RWPE2 (cell line): ENCODE results near the gene PIP5KL1.
A peak's percentile ranks its signal among the peaks of the same experiment; 100 is the strongest.

Experiments
- ATAC-seq: fragments of 200-7000 bp; cut with Tn5 transposase; 3 replicates; pipeline ENCODE4 v1.9.1; 2021; ENCODE audit warnings: low read depth
- DNase-seq: peaks from one replicate; pipeline ENCODE4 v3.0.0-alpha.2; 2020; ENCODE audit warnings: low spot score
- H3K27ac ChIP-seq: fragments of 450-650 bp; 2 replicates; pipeline ENCODE4 v1.5.1; 2017; ENCODE audit warnings: mild to moderate bottlenecking; ENCODE audit not compliant: poor library complexity, severe bottlenecking
- H3K27me3 ChIP-seq: fragments of 250-450 bp; sonication (Bioruptor Pico); 2 replicates; pipeline ENCODE4 v1.5.1; 2021; ENCODE audit warnings: mild to moderate bottlenecking, moderate library complexity; ENCODE audit not compliant: insufficient read depth, poor library complexity, severe bottlenecking
- H3K36me3 ChIP-seq: fragments of 250-450 bp; sonication (Bioruptor Pico); 2 replicates; pipeline ENCODE4 v1.5.1; 2020; ENCODE audit warnings: low read depth, mild to moderate bottlenecking, moderate library complexity
- H3K4me1 ChIP-seq: fragments of 250-450 bp; sonication (Bioruptor Pico); 2 replicates; pipeline ENCODE4 v1.5.1; 2021; ENCODE audit warnings: mild to moderate bottlenecking, moderate library complexity; ENCODE audit not compliant: insufficient read depth, poor library complexity, severe bottlenecking
- H3K4me3 ChIP-seq: fragments of 250-450 bp; sonication (Bioruptor Pico); 2 replicates; pipeline ENCODE4 v1.5.1; 2021; ENCODE audit warnings: mild to moderate bottlenecking, moderate library complexity; ENCODE audit not compliant: severe bottlenecking
- H3K9me3 ChIP-seq: fragments of 250-450 bp; sonication (Bioruptor Pico); 2 replicates; pipeline ENCODE4 v1.5.1; 2021; ENCODE audit warnings: mild to moderate bottlenecking, moderate library complexity; ENCODE audit not compliant: severe bottlenecking
- TF ChIP-seq, protein P1 (sequence below): fragments of 450-650 bp; IDR thresholded peaks from one replicate; pipeline ENCODE4 v1.5.1; 2017; ENCODE audit warnings: mild to moderate bottlenecking, moderate library complexity; ENCODE audit not compliant: poor library complexity, severe bottlenecking

Gene PIP5KL1

DNA sequence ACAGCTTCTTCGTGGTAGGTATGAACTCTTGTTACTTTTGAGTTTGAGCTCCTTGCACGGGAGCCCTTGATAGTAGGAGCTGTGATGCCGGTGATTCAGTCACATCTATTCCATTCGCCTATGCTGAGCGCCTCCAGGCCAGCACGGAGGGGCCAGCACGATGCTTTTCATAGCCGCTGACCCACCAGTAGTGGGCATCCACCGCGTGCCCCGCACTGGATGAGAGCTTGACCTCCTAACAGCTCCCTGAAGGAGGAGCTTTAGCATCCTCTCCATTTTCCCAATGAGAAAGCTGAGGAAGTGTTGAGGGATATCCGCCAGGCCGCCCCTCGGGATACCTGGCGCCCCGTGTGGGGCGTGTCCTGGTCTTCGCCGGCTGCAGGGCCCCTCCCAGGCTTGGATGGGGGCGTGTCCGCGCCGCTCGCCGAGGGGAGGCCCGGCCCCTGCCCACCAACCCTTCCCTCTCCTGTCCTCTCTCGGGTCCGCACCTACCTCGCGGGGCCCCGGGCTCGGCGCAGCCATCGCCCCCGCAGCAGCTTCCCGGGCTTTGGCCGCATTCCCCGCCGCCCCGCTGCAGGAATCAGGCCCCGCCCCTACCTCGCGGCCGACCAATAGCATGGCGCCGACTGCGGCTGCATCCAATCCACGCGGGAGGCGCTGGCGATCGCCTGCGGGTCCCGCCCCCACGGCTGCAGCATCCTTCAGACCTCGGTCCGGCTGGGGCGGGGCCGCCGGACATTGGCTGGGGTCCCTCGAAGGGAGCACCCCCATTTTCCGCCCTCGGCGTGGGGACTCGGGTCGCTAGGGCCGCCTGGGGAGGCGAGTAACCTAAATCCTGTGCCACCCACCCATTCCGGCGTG, at the start of gene PIP5KL1:
Gene PIP5KL1, minus strand, starts transcription at position 547 of the 861 bp plus-strand sequence. Its CDS starts 25 bp downstream, at position 522.
- TF ChIP-seq, protein P1, sequence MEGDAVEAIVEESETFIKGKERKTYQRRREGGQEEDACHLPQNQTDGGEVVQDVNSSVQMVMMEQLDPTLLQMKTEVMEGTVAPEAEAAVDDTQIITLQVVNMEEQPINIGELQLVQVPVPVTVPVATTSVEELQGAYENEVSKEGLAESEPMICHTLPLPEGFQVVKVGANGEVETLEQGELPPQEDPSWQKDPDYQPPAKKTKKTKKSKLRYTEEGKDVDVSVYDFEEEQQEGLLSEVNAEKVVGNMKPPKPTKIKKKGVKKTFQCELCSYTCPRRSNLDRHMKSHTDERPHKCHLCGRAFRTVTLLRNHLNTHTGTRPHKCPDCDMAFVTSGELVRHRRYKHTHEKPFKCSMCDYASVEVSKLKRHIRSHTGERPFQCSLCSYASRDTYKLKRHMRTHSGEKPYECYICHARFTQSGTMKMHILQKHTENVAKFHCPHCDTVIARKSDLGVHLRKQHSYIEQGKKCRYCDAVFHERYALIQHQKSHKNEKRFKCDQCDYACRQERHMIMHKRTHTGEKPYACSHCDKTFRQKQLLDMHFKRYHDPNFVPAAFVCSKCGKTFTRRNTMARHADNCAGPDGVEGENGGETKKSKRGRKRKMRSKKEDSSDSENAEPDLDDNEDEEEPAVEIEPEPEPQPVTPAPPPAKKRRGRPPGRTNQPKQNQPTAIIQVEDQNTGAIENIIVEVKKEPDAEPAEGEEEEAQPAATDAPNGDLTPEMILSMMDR, result no peak
- H3K27me3 ChIP-seq, result no peaks in the 10 kb centered on the region
- peak within 1 kb of the TSS; percentile 17 for H3K27ac ChIP-seq
- peak; percentile 77 for ATAC-seq
- H3K9me3 ChIP-seq, result no peaks in the 10 kb centered on the region
- H3K4me3 ChIP-seq, result peak within 1 kb of the TSS; percentile 54
- peaks cover 17% of the 10 kb centered on the region for H3K4me1 ChIP-seq
- peak; percentile 89 for DNase-seq
- H3K36me3 ChIP-seq, result no peaks in the 10 kb centered on the region

DNA sequence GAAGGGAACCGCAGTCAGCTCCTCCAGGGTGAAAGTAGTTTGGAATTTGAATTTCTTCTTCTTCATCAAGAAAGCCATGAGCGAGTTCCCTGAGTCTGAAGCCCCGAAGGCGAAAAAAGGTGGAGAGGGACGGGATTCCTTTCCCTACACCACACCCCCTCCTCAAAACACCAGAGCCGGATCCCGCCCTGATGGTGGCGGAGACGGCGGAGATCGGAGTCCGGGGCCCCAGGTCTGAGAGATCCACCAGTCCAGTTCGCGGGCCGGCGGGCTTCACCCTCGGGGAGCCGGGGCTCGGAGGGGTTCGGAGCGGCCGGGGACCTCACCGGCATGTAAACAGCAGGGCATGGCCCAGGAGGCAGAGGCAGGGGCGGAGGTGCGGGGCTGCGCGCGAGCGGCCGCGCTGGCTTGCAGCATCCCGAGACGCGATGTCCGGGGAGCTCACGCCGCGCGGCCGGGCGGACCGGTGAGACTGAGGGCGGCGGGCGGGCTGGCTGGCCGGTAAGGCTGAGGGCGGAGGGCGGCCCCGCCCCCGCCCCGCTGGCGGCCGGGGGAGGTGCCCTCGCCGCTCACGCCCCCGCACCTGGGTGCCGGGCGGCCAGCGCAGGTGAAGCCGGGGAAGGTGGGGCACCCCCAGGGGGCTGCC, 49.6 kb upstream of the PIP5KL1 start:
- Histone ChIP-seq H3K4me3 (peak overlapping the region; percentile 93), H3K27me3 (no peaks in the 10 kb centered on the region), H3K4me1 (peaks cover 5% of the 10 kb centered on the region), H3K27ac (peak overlapping the region; percentile 42), H3K36me3 (no peaks in the 10 kb centered on the region), H3K9me3 (no peaks in the 10 kb centered on the region)
- ATAC-seq (peak; percentile 21), DNase-seq (no peak)
- TF ChIP-seq, protein P1, result no peak

DNA sequence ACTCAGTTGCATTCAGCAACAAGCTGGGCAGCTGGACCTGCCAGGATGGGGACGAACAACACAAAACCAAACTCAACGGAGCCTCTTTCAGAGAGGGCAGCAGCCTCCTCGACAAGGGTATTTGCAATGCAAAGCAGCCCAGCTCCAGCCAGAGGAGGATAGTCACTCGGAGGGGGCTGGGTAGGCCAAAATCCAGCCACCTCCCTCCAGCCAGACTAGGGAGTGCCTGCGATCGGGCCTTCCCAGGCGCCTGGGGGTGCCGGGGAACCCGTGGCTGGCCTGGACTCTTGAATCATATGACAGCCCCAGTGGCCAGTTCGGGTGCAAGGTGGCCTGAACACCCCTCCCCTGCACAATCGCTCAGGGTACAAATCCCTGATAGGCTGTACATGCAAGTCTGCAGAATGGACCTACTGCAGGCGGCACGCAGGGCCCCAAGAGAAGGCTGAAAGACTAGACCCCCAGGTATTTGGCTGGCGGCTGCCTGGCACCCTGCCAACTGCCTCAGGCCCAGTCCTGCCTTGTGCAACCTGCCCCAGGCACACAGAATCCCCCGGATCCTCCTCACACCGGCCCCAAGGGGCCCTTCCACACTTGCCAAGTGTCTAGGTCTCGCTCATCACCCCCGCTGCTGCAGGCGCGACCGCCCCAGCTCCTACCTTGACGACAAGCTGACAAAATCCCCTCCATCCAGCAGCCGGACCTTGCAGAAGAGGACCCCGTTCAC, 48.9 kb upstream of the PIP5KL1 start:
- DNase-seq (no peak), ATAC-seq (peak; percentile 6; the same call in 1 of the 3 replicates)
- TF ChIP-seq, protein P1, result no peak
- Histone ChIP-seq H3K4me3 (peak overlapping the region; percentile 93), H3K36me3 (no peaks in the 10 kb centered on the region), H3K27me3 (no peaks in the 10 kb centered on the region), H3K9me3 (no peaks in the 10 kb centered on the region), H3K27ac (peak overlapping the region; percentile 42), H3K4me1 (peaks cover 5% of the 10 kb centered on the region)

- peak overlapping the region; percentile 42 for H3K27ac ChIP-seq
- TF ChIP-seq, protein P1, result no peak
- H3K36me3 ChIP-seq, result no peaks in the 10 kb centered on the region
- no peak for DNase-seq
- no peak for ATAC-seq
- H3K27me3 ChIP-seq, result no peaks in the 10 kb centered on the region
- peak overlapping the region; percentile 93 for H3K4me3 ChIP-seq
- H3K9me3 ChIP-seq, result no peaks in the 10 kb centered on the region
- H3K4me1 ChIP-seq, result peaks cover 5% of the 10 kb centered on the region
These were observed 48.4 kb upstream of the PIP5KL1 start for GRCh38 chr9:127979015-127979332.
